Measurements from ENCODE around the gene SPATS2L.

DNA sequence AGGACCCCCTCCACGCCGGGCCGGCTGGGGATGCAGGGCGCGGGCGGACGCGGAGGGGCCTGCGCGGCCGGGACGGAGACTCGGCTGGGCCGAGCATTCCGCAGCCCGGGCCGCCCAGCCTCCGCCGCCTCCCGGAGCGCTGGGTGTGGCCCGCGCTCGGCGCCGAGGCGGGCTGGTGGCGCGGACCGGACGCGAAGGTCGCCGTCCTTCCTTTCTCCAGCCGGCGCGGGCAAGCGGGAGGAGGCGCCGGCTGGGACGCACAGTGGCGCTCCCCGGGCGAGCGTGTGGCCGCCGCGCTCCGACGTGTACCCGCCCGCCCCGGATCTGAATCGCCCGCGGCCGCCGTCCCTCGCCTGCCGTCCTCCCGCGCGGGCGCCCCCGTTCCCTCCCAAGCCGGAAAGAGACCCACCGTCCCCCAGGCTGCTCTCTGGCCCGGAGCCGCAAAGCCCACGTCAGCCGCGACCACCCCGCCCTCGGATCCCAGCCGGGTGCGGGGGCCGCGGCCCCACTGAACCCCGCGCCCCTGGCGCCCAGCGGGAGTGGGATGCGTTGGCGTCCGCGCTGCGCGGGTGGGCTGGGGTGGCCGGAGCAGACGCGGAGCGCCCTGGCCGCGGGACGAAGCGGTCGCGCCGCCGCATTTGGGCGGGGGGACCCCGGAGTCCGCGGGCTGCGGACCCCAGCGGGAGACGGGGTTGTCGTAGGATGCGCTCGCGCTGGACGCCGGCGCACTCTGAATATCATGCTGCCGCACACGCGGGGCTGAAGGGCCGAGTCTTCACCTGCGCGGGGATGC, 634 bp downstream of the SPATS2L start:
- TF ChIP-seq JUN (IDR thresholded peaks at IDR 0.05) (peak in 1 of 2 experiments; percentile 41; a peak in 1 of 5 replicates), POLR2A (IDR thresholded peaks at IDR 0.05; ENCODE audit: low read length) (peak; percentile 24; the same call in 1 of the 2 replicates), POLR2AphosphoS2 (conservative IDR thresholded peaks at IDR 0.05; ENCODE audit: low read length) (no peak), SMC3 (IDR thresholded peaks at IDR 0.05) (0 out of 3 replicates have a peak, but pooled peaks have one; percentile 13), ZSCAN20 (CRISPR knock-in tag; IDR thresholded peaks at IDR 0.05) (no peak), NPAS2 (CRISPR knock-in tag; IDR thresholded peaks at IDR 0.05; ENCODE audit: borderline replicate concordance) (no peak)
- TF ChIP-seq, protein P1, sequence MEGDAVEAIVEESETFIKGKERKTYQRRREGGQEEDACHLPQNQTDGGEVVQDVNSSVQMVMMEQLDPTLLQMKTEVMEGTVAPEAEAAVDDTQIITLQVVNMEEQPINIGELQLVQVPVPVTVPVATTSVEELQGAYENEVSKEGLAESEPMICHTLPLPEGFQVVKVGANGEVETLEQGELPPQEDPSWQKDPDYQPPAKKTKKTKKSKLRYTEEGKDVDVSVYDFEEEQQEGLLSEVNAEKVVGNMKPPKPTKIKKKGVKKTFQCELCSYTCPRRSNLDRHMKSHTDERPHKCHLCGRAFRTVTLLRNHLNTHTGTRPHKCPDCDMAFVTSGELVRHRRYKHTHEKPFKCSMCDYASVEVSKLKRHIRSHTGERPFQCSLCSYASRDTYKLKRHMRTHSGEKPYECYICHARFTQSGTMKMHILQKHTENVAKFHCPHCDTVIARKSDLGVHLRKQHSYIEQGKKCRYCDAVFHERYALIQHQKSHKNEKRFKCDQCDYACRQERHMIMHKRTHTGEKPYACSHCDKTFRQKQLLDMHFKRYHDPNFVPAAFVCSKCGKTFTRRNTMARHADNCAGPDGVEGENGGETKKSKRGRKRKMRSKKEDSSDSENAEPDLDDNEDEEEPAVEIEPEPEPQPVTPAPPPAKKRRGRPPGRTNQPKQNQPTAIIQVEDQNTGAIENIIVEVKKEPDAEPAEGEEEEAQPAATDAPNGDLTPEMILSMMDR (IDR thresholded peaks at IDR 0.05) = no peak

Measured in A549 (cell line).